GM12864 (cell line): ENCODE results near the gene MOV10L1.

Experiments
- DNase-seq: peaks from one replicate; pipeline ENCODE4 v3.0.0-alpha.2; 2011; ENCODE audit warnings: low read depth
- H3K4me3 ChIP-seq: 2 replicates; pipeline ENCODE4 v1.5.1; 2011; ENCODE audit warnings: mild to moderate bottlenecking, low read depth, low read length, control low read depth
- TF ChIP-seq, protein P1 (sequence below): IDR thresholded peaks from 2 replicates; pipeline ENCODE4 v1.5.1; 2011; ENCODE audit warnings: low read depth, mild to moderate bottlenecking, moderate library complexity, low read length, control low read depth, inconsistent platforms; ENCODE audit errors: missing control alignments

The MOV10L1 gene

DNA sequence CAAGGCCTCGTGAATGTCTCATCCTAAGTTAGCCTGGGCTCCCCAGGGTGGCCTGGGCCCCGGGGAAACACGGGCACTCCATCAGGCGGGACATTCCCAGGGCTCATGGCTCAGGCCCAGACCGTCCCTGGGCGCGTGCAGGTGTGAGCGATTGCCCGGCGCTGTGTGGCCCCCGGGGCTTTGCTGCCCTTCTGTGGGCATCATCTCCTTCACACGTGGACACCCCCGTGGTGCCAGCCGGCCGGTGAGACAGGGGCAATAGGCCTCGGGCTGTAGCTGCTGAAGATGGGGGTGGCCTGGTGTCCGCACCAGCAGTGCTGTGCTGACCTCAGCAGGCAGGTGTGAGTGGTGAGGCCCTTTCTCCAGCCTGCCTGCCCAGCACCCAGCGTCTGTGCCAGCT is 106.5 kb downstream of the MOV10L1 start:
- H3K4me3 ChIP-seq = no peak overlapping the region
- DNase-seq = no peak
- TF ChIP-seq, protein P1, sequence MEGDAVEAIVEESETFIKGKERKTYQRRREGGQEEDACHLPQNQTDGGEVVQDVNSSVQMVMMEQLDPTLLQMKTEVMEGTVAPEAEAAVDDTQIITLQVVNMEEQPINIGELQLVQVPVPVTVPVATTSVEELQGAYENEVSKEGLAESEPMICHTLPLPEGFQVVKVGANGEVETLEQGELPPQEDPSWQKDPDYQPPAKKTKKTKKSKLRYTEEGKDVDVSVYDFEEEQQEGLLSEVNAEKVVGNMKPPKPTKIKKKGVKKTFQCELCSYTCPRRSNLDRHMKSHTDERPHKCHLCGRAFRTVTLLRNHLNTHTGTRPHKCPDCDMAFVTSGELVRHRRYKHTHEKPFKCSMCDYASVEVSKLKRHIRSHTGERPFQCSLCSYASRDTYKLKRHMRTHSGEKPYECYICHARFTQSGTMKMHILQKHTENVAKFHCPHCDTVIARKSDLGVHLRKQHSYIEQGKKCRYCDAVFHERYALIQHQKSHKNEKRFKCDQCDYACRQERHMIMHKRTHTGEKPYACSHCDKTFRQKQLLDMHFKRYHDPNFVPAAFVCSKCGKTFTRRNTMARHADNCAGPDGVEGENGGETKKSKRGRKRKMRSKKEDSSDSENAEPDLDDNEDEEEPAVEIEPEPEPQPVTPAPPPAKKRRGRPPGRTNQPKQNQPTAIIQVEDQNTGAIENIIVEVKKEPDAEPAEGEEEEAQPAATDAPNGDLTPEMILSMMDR = no peak

DNA sequence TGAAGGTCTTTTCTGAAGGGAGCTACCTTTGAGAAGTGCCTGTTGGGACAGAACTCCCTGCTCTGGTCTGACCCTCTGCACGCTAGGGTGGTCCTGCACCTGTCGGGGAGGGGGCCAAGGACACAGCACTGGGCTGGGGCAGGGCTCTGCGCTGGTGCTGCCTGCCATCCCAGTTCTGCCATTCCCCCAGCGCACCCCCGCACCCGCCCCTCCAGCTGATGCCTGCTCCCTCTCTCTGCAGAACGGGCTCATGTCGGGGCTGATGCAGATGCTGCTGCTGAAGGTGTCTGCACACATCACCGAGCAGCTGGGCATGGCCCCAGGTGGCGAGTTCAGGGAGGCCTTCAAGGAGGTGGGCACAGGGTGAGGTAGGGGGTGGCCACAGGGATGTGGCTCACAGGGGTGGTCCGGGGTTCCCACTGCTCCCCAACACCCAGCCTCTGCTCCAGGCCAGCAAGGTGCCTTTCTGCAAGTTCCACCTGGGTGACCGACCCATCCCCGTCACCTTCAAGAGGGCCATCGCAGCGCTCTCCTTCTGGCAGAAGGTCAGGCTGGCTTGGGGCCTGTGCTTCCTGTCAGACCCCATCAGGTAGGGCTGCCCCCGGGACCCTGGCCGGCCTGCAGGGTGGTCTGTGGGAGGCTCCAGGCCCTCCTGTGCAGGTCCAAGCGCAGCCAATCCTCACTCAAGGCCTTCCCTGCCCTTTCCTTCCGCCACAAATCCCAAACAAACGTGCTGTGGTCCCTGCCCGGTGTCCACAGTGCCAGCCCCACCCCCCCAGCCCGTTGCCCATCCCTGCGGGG is 107.4 kb downstream of the MOV10L1 start:
- no peak overlapping the region for H3K4me3 ChIP-seq
- TF ChIP-seq, protein P1 = no peak
- DNase-seq = no peak

DNA sequence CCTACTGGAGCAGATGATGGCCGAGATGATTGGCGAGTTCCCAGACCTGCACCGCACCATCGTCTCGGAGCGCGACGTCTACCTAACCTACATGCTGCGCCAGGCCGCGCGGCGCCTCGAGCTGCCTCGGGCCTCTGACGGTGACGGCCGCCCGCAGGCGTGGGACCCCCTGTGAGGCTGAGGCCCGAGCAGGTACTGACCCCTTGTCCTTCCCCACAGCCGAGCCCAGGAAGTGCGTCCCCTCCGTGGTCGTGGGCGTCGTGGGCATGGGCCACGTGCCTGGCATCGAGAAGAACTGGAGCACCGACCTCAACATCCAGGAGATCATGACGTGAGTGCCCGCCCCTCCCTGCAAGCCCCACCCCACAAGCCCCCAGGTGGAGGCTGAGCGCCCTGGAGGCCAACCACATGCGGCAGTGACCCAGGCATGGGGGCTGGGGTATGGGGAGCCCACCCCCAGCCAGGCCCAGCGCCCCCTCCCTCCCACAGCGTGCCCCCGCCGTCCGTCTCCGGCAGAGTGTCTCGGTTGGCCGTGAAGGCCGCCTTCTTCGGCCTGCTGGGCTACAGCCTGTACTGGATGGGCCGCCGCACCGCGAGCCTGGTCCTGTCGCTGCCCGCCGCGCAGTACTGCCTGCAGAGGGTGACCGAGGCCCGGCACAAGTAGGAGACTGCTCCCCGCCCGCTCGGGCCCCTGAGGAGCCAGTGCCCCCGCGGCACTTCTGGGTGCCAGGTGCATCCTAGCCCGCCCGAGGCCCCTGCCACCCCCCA is 108.2 kb downstream of the MOV10L1 start:
- no peak overlapping the region for H3K4me3 ChIP-seq
- TF ChIP-seq, protein P1 = no peak
- no peak for DNase-seq

DNA sequence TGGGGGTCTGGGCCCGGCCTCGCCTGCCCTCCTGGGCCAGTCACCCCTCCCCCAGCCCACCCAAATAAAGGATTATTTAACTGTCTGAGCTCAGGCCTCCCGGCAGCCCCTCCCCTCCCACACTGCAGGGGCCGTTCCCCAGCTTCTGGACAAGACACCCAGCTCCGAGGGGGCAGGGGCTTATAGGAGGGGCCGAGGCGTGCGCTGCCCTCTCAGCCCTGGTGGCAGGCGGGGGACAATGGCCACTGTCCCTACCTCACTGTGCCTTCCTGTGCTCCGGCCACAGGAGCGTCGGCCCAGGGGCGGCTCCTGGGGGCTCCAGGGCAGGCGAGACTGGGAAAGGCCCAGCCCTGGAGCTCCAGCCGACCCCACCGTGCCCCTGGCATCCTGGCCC is 108.8 kb downstream of the MOV10L1 start:
- DNase-seq = no peak
- H3K4me3 ChIP-seq = no peak overlapping the region

GRCh38 chr22:50199251-50199721 is 109.5 kb downstream of the MOV10L1 start:
- TF ChIP-seq, protein P1 = no peak
- DNase-seq = no peak
- 0 out of 2 replicates have a peak overlapping the region, but pooled peaks have one; percentile 83 for H3K4me3 ChIP-seq

More for the DNA sequence above, 108.8 kb downstream of the MOV10L1 start:
- TF ChIP-seq, protein P1 = no peak

GRCh38 chr22:50199829-50200460 is 110.1 kb downstream of the MOV10L1 start:
- no peak for DNase-seq
- TF ChIP-seq, protein P1 = no peak
- H3K4me3 ChIP-seq = peak overlapping the region; percentile 83
